ENCODE measurements around the gene CDHR2.
A peak's percentile ranks its signal among the peaks of the same experiment; 100 is the strongest.
"Not testable (repeated sequence)": the region's sequence is repeated elsewhere in the genome, so short reads cannot be mapped to it uniquely, and the experiment has no call there.

CDHR2 gene

GRCh38 chr5:176599749-176600430, 50.7 kb downstream of the CDHR2 start:
- DNase-seq: not testable (repeated sequence)

- DNase-seq: no peak
Measured at GRCh38 chr5:176601901-176602482, 52.9 kb downstream of the CDHR2 start.

- no peak for DNase-seq
Measured at GRCh38 chr5:176603091-176603490, 53.9 kb downstream of the CDHR2 start.

- no peak for DNase-seq
Measured at GRCh38 chr5:176606032-176606431, 56.9 kb downstream of the CDHR2 start.

- no peak for DNase-seq
Measured at GRCh38 chr5:176606875-176607274, 57.7 kb downstream of the CDHR2 start.

- DNase-seq: no peak
Measured at GRCh38 chr5:176608142-176608705, 59.1 kb downstream of the CDHR2 start.

GRCh38 chr5:176608937-176609723, 60.0 kb downstream of the CDHR2 start:
- peak in 2 of 3 experiments; percentile 59 to 64 for DNase-seq

GRCh38 chr5:176609724-176610434, 60.7 kb downstream of the CDHR2 start, which contains the start of gene GPRIN1:
TSS of gene GPRIN1 (minus strand) at chr5:176610156. CDS start at chr5:176599834, 10,322 bp downstream.
- peak; percentile 79 to 83 (median 79) for DNase-seq

GRCh38 chr5:176610435-176610773, 61.3 kb downstream of the CDHR2 start:
- peak; percentile 49 to 77 (median 75) for DNase-seq

- DNase-seq: no peak
Measured at GRCh38 chr5:176611435-176611834, 62.3 kb downstream of the CDHR2 start.

- DNase-seq: no peak
Measured at GRCh38 chr5:176612008-176612407, 62.9 kb downstream of the CDHR2 start.

- DNase-seq: no peak
Measured at GRCh38 chr5:176612855-176613254, 63.7 kb downstream of the CDHR2 start.

- DNase-seq: no peak
Measured at GRCh38 chr5:176614805-176615478, 65.8 kb downstream of the CDHR2 start.

- peak in 1 of 3 experiments; percentile 27 for DNase-seq
Measured at GRCh38 chr5:176616511-176616910, 67.4 kb downstream of the CDHR2 start.

- peak in 1 of 3 experiments; percentile 78 for DNase-seq
Measured at GRCh38 chr5:176618783-176619182, 69.6 kb downstream of the CDHR2 start.

- DNase-seq: peak; percentile 87 to 93 (median 92)
Measured at GRCh38 chr5:176619203-176619568, 70.0 kb downstream of the CDHR2 start.

- peak in 2 of 3 experiments; percentile 45 to 62 for DNase-seq
Measured at GRCh38 chr5:176619569-176620332, 70.6 kb downstream of the CDHR2 start.

GRCh38 chr5:176620333-176620981, 71.3 kb downstream of the CDHR2 start:
- DNase-seq: peak in 2 of 3 experiments; percentile 32 to 42

- DNase-seq: no peak
Measured at GRCh38 chr5:176621661-176622079, 72.5 kb downstream of the CDHR2 start.

GRCh38 chr5:176624142-176624541, 75.0 kb downstream of the CDHR2 start:
- DNase-seq: no peak

- no peak for DNase-seq
Measured at GRCh38 chr5:176624938-176625337, 75.8 kb downstream of the CDHR2 start.

All from NCI-H1417 (cell line).